Stimulated activated naive CD8-positive, alpha-beta T cell treated with anti-CD3 and anti-CD28 coated beads, Interleukin-15, amount 100 ng/mL, for 72 hours (primary cell): Measurements from ENCODE around the gene CDH18.

ENCODE experiments used
- ATAC-seq: fragments of 150-1000 bp; cut with Tn5 transposase; 2 replicates; pipeline ENCODE4 v1.10.0; 2021; ENCODE audit warnings: mild to moderate bottlenecking, moderate library complexity
- DNase-seq, 2 donors: peaks; one replicate each; pipeline ENCODE4 v3.0.0; 2021 to 2022
- H3K27ac Mint-ChIP-seq, 2 donors: one replicate each; pipeline ENCODE4 v1.8.0; 2022; ENCODE audit warnings: mild to moderate bottlenecking in 2 of 2, mixed read lengths in 2 of 2, moderate library complexity in 2 of 2
- H3K27me3 Mint-ChIP-seq: one replicate; pipeline ENCODE4 v1.8.0; 2022; ENCODE audit warnings: mixed read lengths
- H3K4me1 Mint-ChIP-seq: one replicate; pipeline ENCODE4 v1.8.0; 2022; ENCODE audit warnings: mild to moderate bottlenecking, mixed read lengths
- H3K4me3 Mint-ChIP-seq, 2 donors: one replicate each; pipeline ENCODE4 v1.8.0; 2022; ENCODE audit warnings: mild to moderate bottlenecking in 2 of 2, mixed read lengths in 2 of 2, moderate library complexity in 1 of 2
- H3K9me3 Mint-ChIP-seq, 2 donors: one replicate each; pipeline ENCODE4 v1.8.0; 2022; ENCODE audit warnings: mixed read lengths in 2 of 2

Gene CDH18

GRCh38 chr5:19903611-19904010, 84.4 kb downstream of the CDH18 start:
- Mint-ChIP-seq H3K9me3 (peaks cover 0 to 6% of the 10 kb centered on the region in 2 donors), H3K27ac (no peak overlapping the region), H3K4me3 (no peak overlapping the region), H3K27me3 (no peaks in the 10 kb centered on the region), H3K4me1 (no peaks in the 10 kb centered on the region)
- DNase-seq (no peak), ATAC-seq (no peak)

- Mint-ChIP-seq H3K27me3 (no peaks in the 10 kb centered on the region), H3K4me3 (no peak overlapping the region), H3K4me1 (no peaks in the 10 kb centered on the region), H3K9me3 (peaks cover 0 to 6% of the 10 kb centered on the region in 2 donors), H3K27ac (no peak overlapping the region)
- DNase-seq (no peak), ATAC-seq (no peak)
These were observed 85.6 kb downstream of the CDH18 start for GRCh38 chr5:19902316-19902934.

DNA sequence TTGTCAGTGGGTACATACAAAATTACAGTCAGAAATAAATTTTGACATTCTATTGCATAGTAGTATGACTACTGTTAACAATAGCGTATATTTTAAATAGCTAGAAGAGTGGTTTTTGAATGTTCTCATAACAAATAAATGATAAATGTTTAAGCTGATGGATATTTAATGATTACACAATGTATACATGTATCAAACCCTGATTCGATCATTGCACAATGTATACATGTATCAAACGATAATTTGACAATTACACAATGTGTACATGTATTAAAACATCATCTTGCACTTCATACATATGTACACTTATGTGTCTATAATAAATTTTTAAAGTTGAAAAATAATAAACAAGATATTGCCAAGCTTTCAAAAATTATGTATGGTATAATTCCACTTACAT, 87.7 kb downstream of the CDH18 start:
- H3K27ac Mint-ChIP-seq: no peak overlapping the region
- peaks cover 0 to 6% of the 10 kb centered on the region in 2 donors for H3K9me3 Mint-ChIP-seq
- DNase-seq (no peak), ATAC-seq (no peak)
- no peaks in the 10 kb centered on the region for H3K4me1 Mint-ChIP-seq
- H3K4me3 Mint-ChIP-seq: no peak overlapping the region
- no peaks in the 10 kb centered on the region for H3K27me3 Mint-ChIP-seq

GRCh38 chr5:19891658-19892057, 96.3 kb downstream of the CDH18 start:
- DNase-seq (no peak), ATAC-seq (no peak)
- Mint-ChIP-seq H3K27ac (no peak overlapping the region), H3K4me3 (no peak overlapping the region), H3K27me3 (no peaks in the 10 kb centered on the region), H3K4me1 (no peaks in the 10 kb centered on the region), H3K9me3 (peaks cover 4 to 7% of the 10 kb centered on the region in 2 donors)

DNA sequence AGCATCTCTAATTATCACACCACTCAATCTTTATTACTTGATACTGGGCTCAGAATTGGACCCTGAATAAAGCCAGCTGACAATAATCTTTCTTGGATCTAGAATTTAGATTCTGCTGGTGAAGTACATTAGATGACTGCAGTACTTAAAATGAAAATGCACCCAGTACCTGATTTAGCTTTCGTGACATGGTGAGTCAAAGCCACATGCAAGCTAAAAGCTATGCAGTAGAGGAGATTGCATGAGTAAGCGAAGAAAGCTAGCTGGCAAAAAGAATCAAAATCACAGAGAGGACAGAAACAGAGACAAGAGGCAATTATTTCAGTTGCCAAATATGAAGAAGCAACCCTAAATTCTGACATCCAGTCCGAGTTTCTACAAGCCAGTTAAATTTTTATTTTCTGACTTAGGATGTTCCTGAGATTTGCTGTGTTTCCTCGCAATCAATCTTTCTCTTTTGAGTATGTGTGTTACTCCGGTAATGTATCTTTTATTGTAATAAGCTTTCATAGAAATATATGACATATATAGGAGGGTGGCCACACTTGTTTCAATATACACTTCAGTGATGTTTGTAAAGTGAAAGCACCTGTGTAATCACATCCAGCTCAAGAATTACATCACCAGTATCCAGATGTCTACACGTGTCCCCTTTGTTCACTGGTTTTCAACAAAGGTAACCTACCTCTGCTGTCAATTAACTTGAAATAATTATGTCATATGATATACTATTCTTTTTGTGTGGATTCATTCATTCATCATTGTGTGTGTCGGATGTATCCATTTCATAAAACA, 101.7 kb downstream of the CDH18 start:
- H3K4me1 Mint-ChIP-seq: no peaks in the 10 kb centered on the region
- H3K4me3 Mint-ChIP-seq: no peak overlapping the region
- DNase-seq: no peak
- no peaks in the 10 kb centered on the region for H3K27me3 Mint-ChIP-seq
- ATAC-seq: no peak
- H3K27ac Mint-ChIP-seq: no peak overlapping the region
- peaks cover 0 to 4% of the 10 kb centered on the region in 2 donors for H3K9me3 Mint-ChIP-seq

- Mint-ChIP-seq H3K27ac (no peak overlapping the region), H3K27me3 (no peaks in the 10 kb centered on the region), H3K4me1 (no peaks in the 10 kb centered on the region), H3K4me3 (no peak overlapping the region), H3K9me3 (peaks cover 0 to 4% of the 10 kb centered on the region in 2 donors)
- no peak for DNase-seq
- ATAC-seq: no peak
These were observed 102.8 kb downstream of the CDH18 start for GRCh38 chr5:19885040-19885824.

- DNase-seq: no peak
- H3K4me3 Mint-ChIP-seq: no peak overlapping the region
- H3K4me1 Mint-ChIP-seq: no peaks in the 10 kb centered on the region
- no peaks in the 10 kb centered on the region for H3K27me3 Mint-ChIP-seq
- H3K27ac Mint-ChIP-seq: no peak overlapping the region
- no peaks in the 10 kb centered on the region for H3K9me3 Mint-ChIP-seq
- ATAC-seq: no peak
These were observed 107.1 kb downstream of the CDH18 start for GRCh38 chr5:19880859-19881436.

DNA sequence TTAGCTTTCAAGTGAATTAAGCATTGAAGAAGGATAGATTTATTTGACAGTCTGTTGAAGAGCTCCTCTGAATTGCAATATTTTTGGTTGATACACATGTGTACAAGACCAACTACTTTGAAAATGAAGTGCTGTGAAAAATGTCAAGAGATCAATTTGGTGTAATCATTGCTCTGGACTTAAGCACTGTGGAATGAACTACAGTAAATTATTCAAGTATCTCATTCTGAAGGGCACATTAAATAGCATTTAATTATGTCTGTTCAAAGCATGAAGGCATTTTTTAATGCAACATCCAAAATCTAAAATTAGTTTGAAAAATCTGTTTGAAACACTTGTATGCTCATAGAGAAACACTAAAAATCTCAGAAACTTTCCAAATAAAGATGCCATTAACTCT, 107.5 kb downstream of the CDH18 start:
- Mint-ChIP-seq H3K9me3 (no peaks in the 10 kb centered on the region), H3K4me1 (no peaks in the 10 kb centered on the region), H3K4me3 (no peak overlapping the region), H3K27ac (no peak overlapping the region), H3K27me3 (no peaks in the 10 kb centered on the region)
- no peak for ATAC-seq
- DNase-seq: no peak

DNA sequence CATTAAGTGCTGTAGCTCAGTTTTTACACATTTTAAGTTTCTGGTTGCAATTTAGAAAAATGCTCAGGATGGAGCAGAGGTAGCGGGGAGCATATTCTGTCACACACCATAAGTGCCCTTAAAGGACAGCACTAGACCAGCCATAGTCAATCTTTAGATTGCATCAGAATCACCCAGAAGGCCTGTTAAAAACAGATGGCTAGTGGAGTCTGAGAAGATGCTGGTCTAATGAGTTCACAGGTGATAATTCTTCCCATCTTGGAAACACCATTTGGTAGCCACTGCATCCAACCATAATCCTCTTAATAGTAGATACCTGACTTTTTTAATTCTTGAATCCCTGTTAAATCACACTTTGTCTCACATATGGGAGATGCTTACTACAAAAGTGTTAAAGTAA, 113.2 kb downstream of the CDH18 start:
- H3K27ac Mint-ChIP-seq: no peak overlapping the region
- H3K27me3 Mint-ChIP-seq: no peaks in the 10 kb centered on the region
- DNase-seq: no peak
- H3K9me3 Mint-ChIP-seq: peaks cover 5 to 7% of the 10 kb centered on the region in 2 donors
- ATAC-seq: no peak
- H3K4me3 Mint-ChIP-seq: no peak overlapping the region
- no peaks in the 10 kb centered on the region for H3K4me1 Mint-ChIP-seq

DNA sequence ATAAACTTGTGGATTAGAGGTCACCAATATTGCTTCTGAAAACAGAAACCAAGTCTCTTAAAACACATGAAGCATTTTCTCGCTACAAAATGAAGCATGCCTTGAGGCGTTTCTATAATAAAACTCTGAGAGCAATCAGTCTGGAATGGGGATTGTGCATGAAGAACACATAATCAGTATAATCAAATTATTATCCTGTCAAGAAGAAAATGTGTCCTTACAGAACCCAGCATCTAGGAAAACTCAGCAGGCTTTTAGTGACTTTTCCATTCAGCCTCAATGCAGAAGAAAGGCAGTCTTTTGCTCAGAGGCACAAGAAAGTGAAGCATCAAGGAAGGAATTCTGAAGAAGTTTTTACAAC, 121.9 kb downstream of the CDH18 start:
- no peak for DNase-seq
- no peak overlapping the region for H3K4me3 Mint-ChIP-seq
- peaks cover 0 to 19% of the 10 kb centered on the region in 2 donors for H3K9me3 Mint-ChIP-seq
- no peak for ATAC-seq
- H3K27ac Mint-ChIP-seq: no peak overlapping the region
- H3K4me1 Mint-ChIP-seq: no peaks in the 10 kb centered on the region
- no peaks in the 10 kb centered on the region for H3K27me3 Mint-ChIP-seq

GRCh38 chr5:19865336-19866089, 122.5 kb downstream of the CDH18 start:
- H3K27me3 Mint-ChIP-seq: no peaks in the 10 kb centered on the region
- H3K27ac Mint-ChIP-seq: peak overlapping the region in 1 of 2 donors; percentile 48
- DNase-seq: no peak
- ATAC-seq: no peak
- H3K4me3 Mint-ChIP-seq: no peak overlapping the region
- H3K9me3 Mint-ChIP-seq: peaks cover 0 to 19% of the 10 kb centered on the region in 2 donors
- no peaks in the 10 kb centered on the region for H3K4me1 Mint-ChIP-seq

DNA sequence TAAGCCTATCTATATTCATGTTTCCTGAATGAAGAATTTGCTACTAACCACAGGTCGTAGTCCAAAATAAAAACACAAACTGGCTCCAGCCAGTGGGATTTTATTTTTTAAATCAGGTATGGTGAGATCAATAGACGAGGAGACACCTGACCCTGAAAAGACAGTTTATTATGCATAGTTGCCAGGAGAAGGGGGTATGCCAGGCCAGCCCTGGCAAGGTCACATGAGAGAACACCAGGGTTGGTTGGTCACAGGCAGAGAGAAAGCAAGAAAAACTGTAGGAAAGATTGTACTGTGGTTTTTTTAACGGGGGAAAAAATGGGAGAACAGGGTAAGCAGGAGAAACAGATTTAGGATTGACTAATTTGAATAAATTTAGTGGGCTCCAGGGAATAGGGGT, 125.3 kb downstream of the CDH18 start:
- H3K4me3 Mint-ChIP-seq: no peak overlapping the region
- H3K4me1 Mint-ChIP-seq: no peaks in the 10 kb centered on the region
- H3K9me3 Mint-ChIP-seq: peaks cover 0 to 19% of the 10 kb centered on the region in 2 donors
- DNase-seq (no peak), ATAC-seq (no peak)
- H3K27ac Mint-ChIP-seq: no peak overlapping the region
- no peaks in the 10 kb centered on the region for H3K27me3 Mint-ChIP-seq

GRCh38 chr5:19859020-19859419, 129.0 kb downstream of the CDH18 start:
- Mint-ChIP-seq H3K4me1 (no peaks in the 10 kb centered on the region), H3K9me3 (peaks cover 4 to 7% of the 10 kb centered on the region in 2 donors), H3K27me3 (no peaks in the 10 kb centered on the region), H3K27ac (no peak overlapping the region), H3K4me3 (no peak overlapping the region)
- no peak for ATAC-seq
- DNase-seq: no peak

DNA sequence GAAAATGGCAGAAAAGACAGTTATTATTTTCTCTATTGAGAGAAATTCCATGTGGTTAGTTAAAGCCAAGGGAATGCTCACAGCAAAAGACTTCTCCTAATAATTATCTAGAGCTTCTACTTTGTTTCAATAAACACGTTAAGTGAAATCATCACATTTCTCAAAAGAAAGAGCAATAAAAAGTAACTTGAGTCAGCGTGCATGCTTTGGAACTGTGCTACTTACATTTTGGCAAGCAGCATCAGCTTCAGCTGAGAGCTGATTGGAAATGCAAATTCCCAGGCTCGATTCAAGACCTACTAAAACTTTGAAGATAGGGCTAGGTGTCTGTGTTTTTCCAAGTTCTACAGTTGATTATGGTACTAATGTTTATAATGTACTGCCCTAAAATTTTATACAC, 132.1 kb downstream of the CDH18 start:
- Mint-ChIP-seq H3K27me3 (no peaks in the 10 kb centered on the region), H3K4me1 (no peaks in the 10 kb centered on the region), H3K9me3 (peaks cover 4 to 7% of the 10 kb centered on the region in 2 donors), H3K27ac (no peak overlapping the region), H3K4me3 (no peak overlapping the region)
- no peak for DNase-seq
- ATAC-seq: no peak

DNA sequence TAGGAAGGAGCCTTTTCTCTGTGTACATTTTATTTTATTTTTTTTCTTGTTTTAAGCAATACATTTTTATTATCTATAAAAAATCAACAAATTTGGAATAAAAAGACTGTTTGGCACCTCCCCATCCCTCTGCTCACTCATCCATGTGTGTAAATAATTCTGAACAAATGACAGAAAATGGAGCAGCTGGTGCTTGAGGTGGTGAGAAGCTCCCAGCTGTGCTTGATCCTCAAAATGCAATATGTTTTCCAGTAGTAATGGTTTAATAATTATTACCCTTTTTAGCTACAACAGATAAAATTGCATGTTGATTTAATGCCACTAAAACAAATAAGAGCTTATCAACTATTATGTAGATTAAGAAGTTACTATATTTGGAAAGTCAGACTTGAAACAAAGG, 132.5 kb downstream of the CDH18 start:
- Mint-ChIP-seq H3K4me3 (no peak overlapping the region), H3K9me3 (peaks cover 4 to 7% of the 10 kb centered on the region in 2 donors), H3K27me3 (no peaks in the 10 kb centered on the region), H3K27ac (no peak overlapping the region), H3K4me1 (no peaks in the 10 kb centered on the region)
- ATAC-seq: no peak
- no peak for DNase-seq
